ENCODE results near the gene KAT8.
"Not testable (repeated sequence)": the region's sequence is repeated elsewhere in the genome, so short reads cannot be mapped to it uniquely, and the experiment has no call there.

GRCh38 chr16:31100876-31101641, 16.4 kb upstream of the KAT8 start:
- not testable (repeated sequence) for TF ChIP-seq CTCF, POLR2A (IDR thresholded peaks at IDR 0.05)
